Left ventricle myocardium inferior (tissue), 1 donor: ENCODE measurements around the gene SP2. TPM values are rescaled to one million over a fixed set of nuclear protein-coding genes. Genes with fewer than 3 reads are reported as not detected.

ENCODE experiments used
- DNase-seq: peaks from one replicate; pipeline ENCODE4 v3.0.0-alpha.2; 2020
- H3K27ac ChIP-seq: fragments of 200-600 bp; replicated peaks from 2 replicates; pipeline ENCODE4 v1.8.0; 2021
- H3K27me3 ChIP-seq: fragments of 200-600 bp; 2 replicates; pipeline ENCODE4 v1.8.0; 2021; ENCODE audit warnings: low read depth
- H3K36me3 ChIP-seq: fragments of 200-600 bp; 2 replicates; pipeline ENCODE4 v1.8.0; 2021
- H3K4me1 ChIP-seq: fragments of 200-600 bp; 2 replicates; pipeline ENCODE4 v1.8.0; 2021
- H3K4me3 ChIP-seq: fragments of 200-600 bp; 2 replicates; pipeline ENCODE4 v1.8.0; 2021; ENCODE audit warnings: mild to moderate bottlenecking, moderate library complexity
- H3K9me3 ChIP-seq: fragments of 200-600 bp; replicated peaks from 2 replicates; pipeline ENCODE4 v1.8.0; 2021
- intact Hi-C: fragments of 100-400 bp; cut with micrococcal nuclease; formaldehyde crosslinking; loops from one replicate; pipeline ENCODE4 v1.11.0; 2022
- total RNA-seq: library from RNA; stranded (reverse); fragmentation: NEBNext Ultra II Directional; extraction: Animal tissue kit (Norgen Biotek cat#: 25700); gene quantifications from one replicate; pipeline ENCODE4 v1.2.1, GENCODE V29; 2021
- TF ChIP-seq, protein P1 (sequence below): fragments of 200-600 bp; IDR thresholded peaks from 2 replicates; pipeline ENCODE4 v1.8.0; 2021; ENCODE audit warnings: antibody characterized with exemption, mild to moderate bottlenecking, borderline replicate concordance
- donor health status: DM: no; HTN: yes; CAD: no; lungs with severe emphysema.

Gene SP2
- total RNA-seq, 1 donor from 2014 or later = 13.9 TPM

DNA sequence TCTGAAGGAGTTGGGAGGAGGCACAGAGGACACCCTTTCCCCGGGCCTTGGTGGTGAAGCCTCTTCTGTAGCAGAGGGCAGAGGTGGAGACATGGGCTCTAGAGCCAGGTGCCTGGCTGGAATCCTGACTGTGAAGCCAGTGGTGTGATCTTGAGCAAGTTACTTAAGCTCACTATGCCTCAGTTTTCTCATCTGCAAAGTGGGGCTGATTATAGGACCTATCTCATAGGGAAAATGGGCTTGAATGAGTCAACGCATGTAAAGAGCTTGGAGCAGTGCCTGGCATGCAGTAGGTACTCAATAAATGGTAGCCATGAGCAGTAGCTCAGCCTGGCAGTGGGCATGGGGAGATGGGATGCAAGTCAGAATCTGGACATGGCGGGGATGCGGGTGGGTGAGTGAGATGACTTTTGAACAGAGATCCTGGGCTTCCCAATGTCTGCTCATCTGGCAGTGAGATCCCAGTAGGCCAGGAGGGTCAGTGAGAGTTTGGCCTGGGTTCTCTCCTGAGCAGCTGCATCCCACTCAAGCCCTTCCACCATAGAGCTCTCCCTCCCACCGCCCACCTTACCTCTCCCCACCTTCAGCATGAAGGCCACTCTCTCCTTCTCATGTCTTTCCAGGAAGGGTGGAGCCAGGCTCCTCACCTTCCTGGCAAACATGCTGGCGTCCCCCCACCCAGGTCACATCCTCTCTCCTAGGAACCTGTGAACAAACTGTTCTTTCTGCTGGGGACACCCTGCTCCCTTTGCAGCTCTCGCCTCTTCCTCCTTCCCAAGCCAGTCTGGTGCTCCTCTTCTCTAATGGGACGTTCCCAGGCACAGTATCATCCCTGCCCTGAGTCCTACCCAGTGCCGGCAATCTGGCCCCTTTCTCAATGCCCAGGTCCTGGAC lies 13.1 kb upstream of the SP2 start:
- Histone ChIP-seq H3K4me1 (peaks cover 18% of the 10 kb centered on the region), H3K36me3 (no peaks in the 10 kb centered on the region), H3K9me3 (no peaks in the 10 kb centered on the region), H3K27ac (peak overlapping the region; percentile 40), H3K27me3 (peaks cover 33% of the 10 kb centered on the region), H3K4me3 (peak overlapping the region; percentile 36)
- DNase-seq = no peak
- intact Hi-C loops = loop anchor here (10.0 kb wide), 1 partner anchor 72 kb away; the partner anchor contains the start of gene PRR15L
- TF ChIP-seq, protein P1, sequence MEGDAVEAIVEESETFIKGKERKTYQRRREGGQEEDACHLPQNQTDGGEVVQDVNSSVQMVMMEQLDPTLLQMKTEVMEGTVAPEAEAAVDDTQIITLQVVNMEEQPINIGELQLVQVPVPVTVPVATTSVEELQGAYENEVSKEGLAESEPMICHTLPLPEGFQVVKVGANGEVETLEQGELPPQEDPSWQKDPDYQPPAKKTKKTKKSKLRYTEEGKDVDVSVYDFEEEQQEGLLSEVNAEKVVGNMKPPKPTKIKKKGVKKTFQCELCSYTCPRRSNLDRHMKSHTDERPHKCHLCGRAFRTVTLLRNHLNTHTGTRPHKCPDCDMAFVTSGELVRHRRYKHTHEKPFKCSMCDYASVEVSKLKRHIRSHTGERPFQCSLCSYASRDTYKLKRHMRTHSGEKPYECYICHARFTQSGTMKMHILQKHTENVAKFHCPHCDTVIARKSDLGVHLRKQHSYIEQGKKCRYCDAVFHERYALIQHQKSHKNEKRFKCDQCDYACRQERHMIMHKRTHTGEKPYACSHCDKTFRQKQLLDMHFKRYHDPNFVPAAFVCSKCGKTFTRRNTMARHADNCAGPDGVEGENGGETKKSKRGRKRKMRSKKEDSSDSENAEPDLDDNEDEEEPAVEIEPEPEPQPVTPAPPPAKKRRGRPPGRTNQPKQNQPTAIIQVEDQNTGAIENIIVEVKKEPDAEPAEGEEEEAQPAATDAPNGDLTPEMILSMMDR = no peak

DNA sequence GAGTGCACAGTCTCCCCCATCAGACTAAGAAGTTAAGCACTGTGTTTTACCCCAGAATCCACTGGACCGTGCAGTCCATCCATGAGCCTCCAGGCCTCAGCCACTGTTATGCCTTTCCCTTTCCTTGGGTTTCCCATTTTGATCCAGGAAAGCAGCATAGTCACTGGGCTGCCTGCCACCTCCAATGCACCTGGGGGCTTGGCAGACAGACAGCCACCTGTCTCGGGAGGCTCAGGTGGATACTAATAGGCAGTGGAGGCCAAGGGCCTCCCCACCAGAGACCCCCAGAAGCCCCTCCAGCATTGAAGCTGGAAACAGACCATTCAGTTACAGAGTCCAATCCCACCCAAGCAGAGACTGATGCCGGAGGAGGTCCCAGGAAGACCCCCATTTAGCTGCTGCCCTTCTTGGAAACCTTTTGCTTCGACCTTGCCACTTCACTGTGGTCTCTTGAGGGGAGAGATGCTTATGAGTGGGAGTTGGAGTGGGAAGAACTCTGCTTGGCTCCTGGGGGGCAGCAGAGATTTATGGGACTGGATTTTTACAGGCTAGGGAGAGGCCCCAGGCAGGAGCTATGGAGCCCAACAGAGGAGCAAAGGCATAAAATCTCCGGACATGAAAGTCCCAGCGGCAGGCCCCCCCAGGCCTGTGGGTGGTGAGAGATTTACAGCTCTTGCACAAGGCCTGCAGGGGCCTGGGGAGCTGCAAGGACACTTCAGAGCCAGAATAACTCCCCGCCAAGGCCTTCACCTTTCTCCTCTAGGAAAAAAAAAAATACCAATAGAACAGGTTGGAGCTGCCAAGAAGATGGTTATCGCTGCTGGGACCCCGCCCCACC lies 12.2 kb upstream of the SP2 start:
- peaks cover 24% of the 10 kb centered on the region for H3K27me3 ChIP-seq
- no peaks in the 10 kb centered on the region for H3K9me3 ChIP-seq
- no peaks in the 10 kb centered on the region for H3K36me3 ChIP-seq
- peak overlapping the region; percentile 1 for H3K27ac ChIP-seq
- H3K4me1 ChIP-seq = peaks cover 18% of the 10 kb centered on the region
- no peak overlapping the region for H3K4me3 ChIP-seq
- no peak for DNase-seq
- TF ChIP-seq, protein P1 = no peak
- intact Hi-C loops = loop anchor here (10.0 kb wide), 1 partner anchor 71 kb away; the partner anchor contains the start of gene PRR15L

DNA sequence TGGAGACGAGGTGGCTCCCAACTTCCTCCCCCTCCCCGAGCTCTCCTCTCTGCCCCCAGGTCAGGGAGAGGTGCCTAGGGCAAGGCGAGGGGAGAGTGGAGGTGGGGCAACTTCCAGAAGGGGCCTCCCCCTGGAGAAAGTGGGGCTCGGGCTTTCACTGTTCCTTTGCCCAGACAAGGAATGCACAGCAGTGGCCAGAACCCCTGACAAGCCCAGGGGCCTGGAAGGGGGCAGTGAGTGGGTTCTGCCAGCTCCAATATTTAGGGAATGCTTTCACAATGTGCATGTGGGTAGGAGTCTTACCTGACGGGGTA lies 11.7 kb upstream of the SP2 start:
- DNase-seq = no peak
- Histone ChIP-seq H3K27me3 (peaks cover 19% of the 10 kb centered on the region), H3K36me3 (no peaks in the 10 kb centered on the region), H3K9me3 (no peaks in the 10 kb centered on the region), H3K4me1 (peaks cover 18% of the 10 kb centered on the region), H3K4me3 (no peak overlapping the region), H3K27ac (no peak overlapping the region)
- TF ChIP-seq, protein P1 = no peak
- intact Hi-C loops = loop anchor here (10.0 kb wide), 1 partner anchor 70 kb away; the partner anchor contains the start of gene PRR15L

DNA sequence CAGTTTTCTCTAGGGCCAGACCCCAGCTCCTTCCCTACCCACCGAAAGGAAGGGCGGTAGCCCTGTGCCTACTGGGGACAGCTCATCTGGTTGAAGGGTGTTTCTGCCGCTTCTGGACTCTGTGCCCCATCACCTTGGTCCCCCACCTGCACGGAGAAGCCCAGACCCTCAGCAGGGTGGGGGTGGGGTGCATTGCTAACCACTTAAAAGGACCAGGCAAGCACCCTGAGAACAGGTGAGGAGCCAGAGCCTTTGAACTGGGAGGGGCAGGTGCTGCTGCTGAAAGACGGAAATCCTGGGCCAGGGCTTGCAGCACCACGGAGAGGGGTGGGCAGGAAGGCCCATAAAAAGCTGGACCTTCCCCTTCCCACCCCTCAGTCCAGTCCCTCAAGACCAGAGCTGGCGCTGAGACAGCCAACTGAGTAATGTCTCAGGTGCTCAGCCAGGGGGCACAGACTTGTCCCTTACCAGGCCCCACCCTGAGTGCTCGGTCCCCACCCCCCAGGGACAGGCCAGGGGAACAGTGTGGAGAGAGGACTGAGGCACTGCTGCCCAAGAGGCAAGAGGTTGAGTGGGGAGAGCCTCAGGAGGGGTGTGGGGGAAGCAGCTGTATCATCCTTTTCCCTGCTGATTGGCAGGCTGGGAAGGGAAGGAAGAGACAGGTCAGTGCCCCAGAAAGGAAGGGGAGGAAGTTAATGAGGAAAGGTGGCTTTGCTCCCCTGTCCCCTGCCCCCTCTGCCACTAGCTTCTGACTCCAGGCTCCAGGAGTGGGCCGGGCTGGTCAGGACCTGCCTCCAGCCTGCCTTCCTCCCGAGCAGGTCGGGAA lies 10.9 kb upstream of the SP2 start:
- no peak for DNase-seq
- H3K4me1 ChIP-seq = peaks cover 18% of the 10 kb centered on the region
- TF ChIP-seq, protein P1 = no peak

DNA sequence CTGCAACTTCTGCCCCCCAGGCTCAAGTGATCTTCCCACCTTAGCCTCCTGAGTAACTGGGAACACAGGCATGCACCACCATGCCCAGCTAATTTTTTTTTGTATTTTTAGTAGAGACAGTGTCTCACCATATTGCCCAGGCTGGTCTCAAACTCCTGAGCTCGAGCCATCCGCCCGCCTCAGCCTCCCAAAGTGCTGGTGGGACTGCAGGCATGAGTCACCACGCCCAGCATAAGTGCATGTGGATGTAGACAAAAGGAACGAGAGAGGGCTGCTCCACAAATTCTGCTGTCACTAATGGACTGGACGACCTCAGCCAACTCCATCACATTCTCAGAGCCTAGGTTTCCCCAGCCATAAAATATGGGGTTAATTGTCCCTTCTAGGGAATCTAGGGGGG lies 7.7 kb upstream of the SP2 start:
- Histone ChIP-seq H3K4me1 (peaks cover 7% of the 10 kb centered on the region), H3K27me3 (peaks cover 10% of the 10 kb centered on the region), H3K9me3 (no peaks in the 10 kb centered on the region), H3K36me3 (no peaks in the 10 kb centered on the region), H3K4me3 (no peak overlapping the region), H3K27ac (no peak overlapping the region)
- no peak for DNase-seq
- TF ChIP-seq, protein P1 = no peak
- intact Hi-C loops = loop anchor here (10.0 kb wide), 1 partner anchor 67 kb away; the partner anchor contains the start of gene PRR15L

More for the DNA sequence above, 10.9 kb upstream of the SP2 start:
- Histone ChIP-seq H3K9me3 (no peaks in the 10 kb centered on the region), H3K27ac (no peak overlapping the region), H3K27me3 (peaks cover 12% of the 10 kb centered on the region), H3K36me3 (no peaks in the 10 kb centered on the region), H3K4me3 (no peak overlapping the region)
- intact Hi-C loops = loop anchor here (10.0 kb wide), 1 partner anchor 70 kb away; the partner anchor contains the start of gene PRR15L
